Stimulated activated CD8-positive, alpha-beta memory T cell treated with anti-CD3 and anti-CD28 coated beads, Interleukin-4, amount 100 ng/mL, for 24 hours (primary cell): Measurements from ENCODE around the gene PPFIA2.

Source experiments
- DNase-seq: peaks from one replicate; pipeline ENCODE4 v3.0.0-alpha.2; 2020; ENCODE audit warnings: low read depth

PPFIA2 gene

GRCh38 chr12:81340910-81341309 is 418.2 kb downstream of the PPFIA2 start:
- no peak for DNase-seq

GRCh38 chr12:81339071-81339470 is 420.1 kb downstream of the PPFIA2 start:
- no peak for DNase-seq

- DNase-seq: no peak
Observed at GRCh38 chr12:81337886-81338285, 421.3 kb downstream of the PPFIA2 start.

DNA sequence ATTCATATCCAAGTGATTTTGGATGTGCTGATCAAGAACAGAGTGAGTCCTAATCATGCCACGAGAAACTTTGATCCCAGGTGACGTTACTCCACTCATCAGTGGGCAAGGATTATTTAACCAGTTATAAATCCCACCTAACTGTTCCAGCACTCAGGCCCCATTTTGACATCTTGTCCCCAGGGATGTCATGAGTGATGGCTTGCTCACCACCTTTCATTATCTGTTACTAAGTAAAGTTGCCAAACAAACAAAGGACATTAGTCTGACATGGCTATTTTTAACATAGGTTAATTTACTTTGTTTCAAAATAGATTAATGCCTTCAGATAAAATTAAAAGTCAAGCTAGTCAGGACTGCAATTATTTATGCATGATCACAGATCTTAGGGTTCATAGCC is 425.3 kb downstream of the PPFIA2 start:
- DNase-seq: no peak

DNA sequence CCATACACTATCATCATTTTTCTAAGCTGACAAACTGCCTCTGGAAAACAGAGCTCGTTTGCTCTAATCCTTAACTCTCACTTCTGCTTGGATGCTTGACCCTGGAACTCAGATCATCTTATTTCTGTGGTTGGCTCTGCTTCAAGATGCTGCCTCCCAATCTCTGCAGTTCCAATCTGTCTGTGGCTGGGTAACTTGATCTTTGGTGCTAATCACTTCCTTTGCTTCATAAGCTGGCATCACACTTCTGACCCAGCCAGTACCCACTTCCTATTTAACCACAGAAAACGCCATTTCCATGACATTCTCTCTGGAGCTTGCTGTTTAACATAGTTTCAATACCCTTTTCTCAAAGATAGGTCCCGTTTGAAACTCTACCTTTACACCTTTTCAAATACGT is 427.1 kb downstream of the PPFIA2 start:
- no peak for DNase-seq

DNA sequence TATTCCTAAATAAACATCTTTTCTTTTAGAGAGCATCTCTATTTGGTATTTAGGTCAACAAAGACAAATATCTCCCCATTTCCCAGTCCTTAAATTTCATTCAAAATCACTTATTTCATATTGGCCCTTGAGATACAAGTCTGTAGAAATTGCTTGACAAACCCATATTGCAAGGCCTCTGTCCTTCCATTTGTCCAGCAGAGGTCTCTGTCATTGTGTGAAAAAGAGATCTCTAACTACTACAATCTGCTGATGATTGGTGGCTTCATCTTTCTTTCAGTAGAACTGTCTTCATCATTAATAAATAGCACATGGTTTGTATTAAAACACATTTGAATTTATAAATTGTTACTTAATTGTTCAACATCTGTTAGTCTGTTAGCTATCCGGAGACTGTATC is 428.7 kb downstream of the PPFIA2 start:
- no peak for DNase-seq

DNA sequence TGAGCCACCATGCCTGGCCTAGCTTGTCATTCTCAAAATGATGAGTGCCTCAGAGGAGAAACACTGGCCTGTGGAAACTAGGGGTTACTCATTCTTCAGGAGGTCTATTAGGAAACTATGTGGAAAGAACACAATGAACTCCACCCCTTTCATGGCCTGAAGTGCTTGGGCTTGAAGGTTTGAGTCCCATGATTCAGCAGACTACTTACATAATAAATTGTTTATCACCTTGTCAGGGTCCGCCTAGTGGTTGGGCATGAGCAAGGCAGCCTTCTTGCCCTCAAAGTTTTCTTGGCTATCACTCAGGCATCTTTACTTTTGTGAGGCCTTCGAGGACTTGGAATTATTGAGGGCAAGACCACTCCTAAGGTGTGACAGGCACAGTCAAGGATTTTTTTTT is 430.1 kb downstream of the PPFIA2 start:
- no peak for DNase-seq

- DNase-seq: no peak
Observed at GRCh38 chr12:81327425-81327824, 431.7 kb downstream of the PPFIA2 start.

DNA sequence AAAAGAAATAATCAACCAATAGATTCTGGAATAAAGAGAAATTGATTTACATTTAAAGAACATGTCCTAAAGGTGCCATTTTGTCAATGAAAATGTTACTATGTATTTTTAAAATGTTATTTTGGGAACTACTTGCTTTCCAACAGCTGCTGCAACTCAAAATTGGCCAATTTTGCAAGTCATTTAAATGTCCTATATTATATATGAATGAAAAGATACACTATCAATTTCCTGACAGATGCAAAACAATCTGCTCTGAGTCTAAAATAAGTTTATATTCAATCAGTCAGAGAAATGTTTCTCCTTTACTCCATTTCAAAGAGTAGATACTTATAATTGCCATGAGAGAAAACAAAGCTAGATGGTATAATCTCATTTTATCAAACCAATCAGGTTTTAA is 434.1 kb downstream of the PPFIA2 start:
- DNase-seq: no peak

DNA sequence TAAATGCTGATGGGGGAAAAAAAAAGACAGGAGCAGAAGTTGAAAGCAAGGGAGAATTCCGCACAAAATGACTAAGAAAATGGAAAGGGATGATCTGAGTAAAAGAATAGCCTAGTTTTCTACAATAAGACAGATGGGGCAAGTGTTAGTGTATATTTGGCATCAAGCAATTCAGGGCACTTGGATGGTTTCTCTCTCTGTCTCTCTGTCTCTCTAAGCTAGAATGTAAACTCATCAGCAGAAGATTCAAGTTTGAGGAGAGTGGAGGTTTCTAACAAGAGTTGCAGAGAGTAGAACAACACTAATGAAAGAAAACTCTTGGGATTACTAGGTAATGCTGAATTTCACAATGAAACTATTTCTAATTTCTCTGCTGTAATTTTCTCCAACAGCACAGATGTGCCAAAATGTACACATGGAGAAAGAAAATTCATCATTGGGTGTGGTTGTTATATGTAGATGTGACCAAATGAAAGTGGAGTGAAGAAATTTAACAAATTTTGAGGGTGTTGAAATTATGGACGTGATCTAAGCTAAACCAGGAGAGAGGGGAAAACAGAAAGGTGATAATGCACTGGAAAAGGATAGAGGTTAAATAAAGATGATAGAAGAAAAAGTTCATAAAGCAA is 444.1 kb downstream of the PPFIA2 start:
- no peak for DNase-seq

DNA sequence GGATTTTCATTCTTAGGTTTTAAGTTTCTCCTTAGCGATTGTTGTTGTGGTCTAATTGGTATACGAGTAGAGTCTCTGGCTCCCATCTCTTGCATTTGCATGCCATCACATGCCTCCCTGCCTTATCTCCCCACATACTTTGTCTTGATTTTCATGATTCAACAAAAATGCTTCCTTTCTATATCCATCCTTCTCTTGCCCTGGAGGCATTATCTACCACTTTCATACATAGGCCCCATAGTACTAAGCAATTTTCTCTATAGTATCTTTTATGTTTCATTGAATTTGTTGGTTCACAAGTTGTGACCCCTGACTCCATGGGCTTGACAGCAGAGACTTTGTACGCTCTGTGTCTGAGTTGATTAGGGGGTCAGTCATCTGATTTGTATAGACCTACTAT is 455.2 kb downstream of the PPFIA2 start:
- no peak for DNase-seq

- no peak for DNase-seq
Observed at GRCh38 chr12:81300454-81300853, 458.7 kb downstream of the PPFIA2 start.

- DNase-seq: no peak
Observed at GRCh38 chr12:81297601-81298000, 461.5 kb downstream of the PPFIA2 start.

DNA sequence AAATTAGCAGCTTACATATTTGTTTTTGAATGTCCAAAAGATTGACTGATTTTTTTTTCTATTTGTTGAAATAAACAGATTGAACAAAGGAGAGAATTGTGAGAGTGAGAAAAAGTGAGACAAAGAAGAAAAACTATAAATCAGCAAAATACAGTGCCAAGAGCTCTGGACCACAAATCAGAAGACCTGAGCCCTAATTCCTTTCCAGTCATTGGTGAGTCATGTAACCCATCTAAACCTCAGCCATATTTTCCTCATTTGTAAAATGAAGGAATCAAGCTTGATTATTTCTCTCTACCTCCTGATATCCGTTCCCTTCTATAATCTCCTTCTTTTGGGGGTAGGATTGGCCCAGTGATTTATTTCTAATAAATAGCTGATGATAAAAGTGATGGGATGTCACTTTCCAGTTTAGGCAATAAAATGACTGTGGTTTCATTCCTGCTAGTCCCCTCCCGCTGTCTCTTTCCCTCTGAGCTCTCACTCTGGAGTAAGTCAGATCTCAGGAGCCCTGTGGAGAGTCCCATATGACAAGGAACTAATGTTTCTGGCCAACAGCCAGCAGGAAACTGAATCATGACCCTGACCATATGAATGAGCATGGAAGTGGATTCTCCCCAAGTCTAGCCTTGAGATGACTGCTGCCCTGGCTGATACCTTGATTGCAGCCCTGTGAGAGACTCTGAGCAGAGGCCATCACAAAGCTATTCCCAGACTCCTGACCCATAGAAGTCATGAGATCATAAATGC is 462.4 kb downstream of the PPFIA2 start:
- no peak for DNase-seq

DNA sequence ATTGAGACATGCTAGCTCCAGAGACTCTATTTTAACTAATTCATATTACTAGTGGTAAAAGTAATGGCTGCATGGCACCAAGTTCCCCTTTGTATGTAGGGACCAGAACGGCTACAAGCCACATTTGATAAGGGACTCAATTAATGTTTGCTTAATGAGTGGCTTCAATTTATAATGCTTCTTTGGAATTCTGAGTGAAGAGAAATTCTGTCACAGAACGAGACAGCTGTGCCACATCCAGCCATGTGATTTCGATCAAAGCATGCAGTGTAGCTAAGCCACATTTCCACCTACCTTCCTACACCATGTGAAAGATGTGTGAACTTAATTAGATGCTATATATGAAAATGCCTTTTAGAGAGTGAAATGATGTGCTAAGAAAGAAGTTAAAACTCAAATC is 463.9 kb downstream of the PPFIA2 start:
- DNase-seq: no peak

- DNase-seq: no peak
Observed at GRCh38 chr12:81294325-81295190, 464.6 kb downstream of the PPFIA2 start.

DNA sequence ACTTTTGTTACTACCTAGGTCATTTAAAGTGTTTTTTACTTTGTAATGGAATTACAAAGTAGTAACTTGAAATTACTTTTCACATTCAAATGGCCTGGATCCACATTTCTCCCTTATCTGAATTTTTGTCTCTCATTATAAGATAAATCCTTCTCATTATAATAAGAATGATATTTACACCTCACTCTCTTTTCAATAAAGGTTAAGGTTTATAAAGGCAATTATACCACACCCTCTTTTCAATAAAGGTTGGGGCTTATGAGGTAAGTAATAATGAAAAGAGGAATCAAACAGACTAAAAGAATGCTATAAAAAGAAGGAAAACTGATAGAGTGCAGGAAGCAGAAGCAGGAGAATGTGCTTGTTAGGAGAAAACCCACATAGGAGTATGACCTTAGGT is 470.5 kb downstream of the PPFIA2 start:
- no peak for DNase-seq

DNA sequence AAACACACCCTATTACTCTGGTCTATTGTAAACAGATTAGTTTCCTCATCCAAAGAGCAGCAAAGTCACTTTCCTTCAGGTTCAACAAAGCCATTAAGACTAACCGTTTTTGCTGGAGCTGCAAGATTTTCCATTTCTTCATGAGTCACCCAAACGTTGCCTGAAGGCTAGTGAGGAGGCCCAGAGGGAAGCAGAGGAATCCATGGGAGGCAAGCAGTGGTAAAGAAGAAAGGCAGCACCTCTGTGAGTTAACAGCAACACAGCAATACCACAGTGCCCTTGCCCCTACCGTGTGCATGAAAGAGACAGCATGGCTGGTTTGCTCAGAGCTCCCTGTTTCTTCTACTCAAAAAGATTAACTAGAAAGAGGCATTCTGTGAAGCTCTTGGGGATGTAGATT is 475.0 kb downstream of the PPFIA2 start:
- DNase-seq: no peak

- DNase-seq: no peak
Observed at GRCh38 chr12:81274637-81275529, 484.3 kb downstream of the PPFIA2 start.

DNA sequence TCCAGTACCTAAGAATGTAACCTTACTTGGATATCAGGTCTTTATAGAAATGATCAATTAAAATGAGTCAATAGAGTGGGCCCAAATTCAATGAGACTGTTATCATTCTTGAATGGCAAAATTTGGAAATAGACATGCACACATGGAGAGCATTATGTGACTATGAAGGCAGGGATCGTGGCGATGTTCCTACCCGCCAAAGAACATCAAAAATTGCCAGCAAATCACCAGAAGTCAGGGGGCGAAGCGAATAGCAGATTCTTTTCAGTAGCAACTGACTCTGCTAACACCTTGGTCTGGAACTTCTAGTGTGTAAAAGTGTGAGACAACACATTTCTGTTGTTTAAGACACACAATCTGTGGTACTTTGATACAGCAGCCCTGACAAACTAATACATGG is 488.8 kb downstream of the PPFIA2 start:
- no peak for DNase-seq

DNA sequence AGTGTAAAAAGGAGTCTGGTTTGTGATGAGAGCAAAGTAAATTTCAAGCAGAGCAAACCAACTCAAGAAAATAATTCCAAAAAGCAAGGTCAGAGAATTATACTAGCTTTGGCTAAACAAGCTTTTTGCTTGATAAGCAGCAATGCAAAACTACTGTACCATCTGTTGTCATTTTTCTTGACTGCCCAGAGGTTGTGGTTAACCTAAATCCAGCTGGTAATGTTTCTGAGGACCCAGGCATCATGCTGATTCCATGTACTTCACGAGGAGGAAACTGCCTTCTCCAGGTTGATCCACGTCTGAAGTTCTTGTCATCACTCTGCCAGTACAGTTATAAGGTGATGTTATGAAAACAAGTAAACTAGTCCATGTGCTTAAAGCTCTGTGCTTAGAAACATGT is 496.1 kb downstream of the PPFIA2 start:
- DNase-seq: no peak
